Glomerular visceral epithelial cell (primary cell): ENCODE measurements around the gene DOHH.

ENCODE experiments used
- DNase-seq: peaks from one replicate; pipeline ENCODE4 v3.0.0-alpha.2; 2016; ENCODE audit errors: extremely low spot score

The DOHH gene, protein sequence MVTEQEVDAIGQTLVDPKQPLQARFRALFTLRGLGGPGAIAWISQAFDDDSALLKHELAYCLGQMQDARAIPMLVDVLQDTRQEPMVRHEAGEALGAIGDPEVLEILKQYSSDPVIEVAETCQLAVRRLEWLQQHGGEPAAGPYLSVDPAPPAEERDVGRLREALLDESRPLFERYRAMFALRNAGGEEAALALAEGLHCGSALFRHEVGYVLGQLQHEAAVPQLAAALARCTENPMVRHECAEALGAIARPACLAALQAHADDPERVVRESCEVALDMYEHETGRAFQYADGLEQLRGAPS

GRCh38 chr19:3500429-3501101, at the start of gene DOHH:
Gene DOHH, minus strand, starts transcription at chr19:3500674. Its CDS starts 3,860 bp downstream, at chr19:3496814.
- DNase-seq, result peak; percentile 97

GRCh38 chr19:3549816-3550215, 49.3 kb upstream of the DOHH start:
- no peak for DNase-seq

GRCh38 chr19:3548606-3549005, 48.1 kb upstream of the DOHH start:
- no peak for DNase-seq

GRCh38 chr19:3547767-3548282, 47.4 kb upstream of the DOHH start:
- no peak for DNase-seq

DNA sequence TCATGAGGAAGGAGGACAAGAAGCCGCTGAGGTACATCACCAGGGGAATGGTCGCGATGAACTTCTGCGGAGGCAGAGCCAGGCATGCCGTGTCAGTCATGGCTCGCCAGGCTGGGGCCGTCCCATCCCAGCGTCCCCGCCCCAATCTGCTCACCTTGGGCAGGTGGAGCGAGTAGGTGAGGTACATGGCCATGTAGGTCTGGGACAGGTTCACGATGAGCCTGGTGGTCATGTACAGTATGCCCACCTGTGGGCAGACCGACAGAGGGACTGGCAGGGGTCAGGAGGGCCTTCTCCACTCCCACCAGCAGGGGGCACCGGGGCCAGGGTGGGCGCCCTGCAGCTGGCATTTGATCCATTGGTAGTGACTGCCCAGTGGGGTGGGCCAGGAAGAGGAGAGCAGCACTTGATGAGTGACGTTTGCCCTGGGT, 46.8 kb upstream of the DOHH start:
- DNase-seq, result no peak

DNA sequence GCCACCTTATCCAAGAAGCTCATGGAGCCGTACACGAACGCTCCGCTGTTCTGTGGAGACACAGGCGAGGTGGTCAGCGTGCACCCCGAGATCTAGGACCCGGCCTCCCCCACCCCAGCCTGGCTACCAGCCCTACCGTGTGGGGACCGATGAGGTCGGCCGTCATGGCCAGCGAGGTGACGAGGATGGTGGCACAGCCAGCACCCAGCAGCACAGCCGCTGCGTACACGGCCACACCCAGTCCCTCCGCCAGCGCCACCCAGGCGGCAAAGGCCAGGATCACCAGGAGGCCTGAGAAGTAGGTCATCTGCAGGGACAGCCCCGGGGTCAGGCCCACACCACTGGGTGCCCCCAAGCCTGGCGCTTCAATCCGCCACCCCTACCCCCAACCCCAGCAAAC, 45.6 kb upstream of the DOHH start:
- DNase-seq, result no peak

- DNase-seq, result no peak
Observed at GRCh38 chr19:3545669-3546034, 45.2 kb upstream of the DOHH start.

DNA sequence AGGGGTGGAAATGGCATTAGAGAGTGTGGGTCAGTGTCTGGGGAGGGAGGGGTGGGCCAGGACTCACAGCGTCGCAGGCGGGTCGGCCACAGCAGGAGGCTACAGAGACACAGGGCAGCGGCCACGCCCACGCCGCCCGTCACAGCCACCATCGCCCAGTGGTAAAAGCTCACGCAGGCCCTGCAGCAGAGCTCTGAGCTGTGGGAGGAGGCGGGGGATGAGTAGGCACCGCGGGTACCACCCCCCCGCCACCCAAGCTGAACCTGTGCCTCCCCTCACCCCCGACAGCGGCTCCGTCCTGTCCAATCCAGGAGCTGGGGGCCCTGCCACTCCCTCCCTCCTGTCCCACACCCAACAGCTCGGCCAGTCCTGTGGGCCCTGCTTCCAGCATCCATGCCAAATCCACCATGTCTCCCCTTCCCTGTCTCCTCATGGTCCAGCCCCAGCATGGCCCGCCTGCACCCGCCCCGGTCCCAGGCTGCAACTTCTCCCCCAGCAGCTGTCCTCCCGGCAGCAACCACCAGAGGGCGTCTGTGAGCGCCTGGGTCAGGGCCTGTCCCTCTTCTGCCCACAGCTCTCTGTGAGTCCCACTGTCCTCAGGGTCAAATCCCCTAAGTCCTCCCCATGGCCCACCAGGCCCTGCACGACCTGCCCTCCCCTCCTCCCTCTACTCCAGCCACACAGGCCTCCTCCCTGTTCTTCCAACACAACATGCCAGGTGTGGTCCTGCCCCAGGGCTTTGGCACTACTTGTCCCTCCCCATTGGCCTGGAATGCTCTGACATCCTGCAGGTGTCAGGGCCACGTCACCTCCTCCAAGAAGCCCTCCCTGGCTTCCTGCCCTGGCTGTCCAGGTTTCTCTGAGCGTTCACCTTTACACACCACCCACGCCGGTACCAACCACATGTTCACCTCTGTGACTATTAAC, 44.5 kb upstream of the DOHH start:
- peak; percentile 72 for DNase-seq

GRCh38 chr19:3544058-3544376, 43.5 kb upstream of the DOHH start:
- no peak for DNase-seq

DNA sequence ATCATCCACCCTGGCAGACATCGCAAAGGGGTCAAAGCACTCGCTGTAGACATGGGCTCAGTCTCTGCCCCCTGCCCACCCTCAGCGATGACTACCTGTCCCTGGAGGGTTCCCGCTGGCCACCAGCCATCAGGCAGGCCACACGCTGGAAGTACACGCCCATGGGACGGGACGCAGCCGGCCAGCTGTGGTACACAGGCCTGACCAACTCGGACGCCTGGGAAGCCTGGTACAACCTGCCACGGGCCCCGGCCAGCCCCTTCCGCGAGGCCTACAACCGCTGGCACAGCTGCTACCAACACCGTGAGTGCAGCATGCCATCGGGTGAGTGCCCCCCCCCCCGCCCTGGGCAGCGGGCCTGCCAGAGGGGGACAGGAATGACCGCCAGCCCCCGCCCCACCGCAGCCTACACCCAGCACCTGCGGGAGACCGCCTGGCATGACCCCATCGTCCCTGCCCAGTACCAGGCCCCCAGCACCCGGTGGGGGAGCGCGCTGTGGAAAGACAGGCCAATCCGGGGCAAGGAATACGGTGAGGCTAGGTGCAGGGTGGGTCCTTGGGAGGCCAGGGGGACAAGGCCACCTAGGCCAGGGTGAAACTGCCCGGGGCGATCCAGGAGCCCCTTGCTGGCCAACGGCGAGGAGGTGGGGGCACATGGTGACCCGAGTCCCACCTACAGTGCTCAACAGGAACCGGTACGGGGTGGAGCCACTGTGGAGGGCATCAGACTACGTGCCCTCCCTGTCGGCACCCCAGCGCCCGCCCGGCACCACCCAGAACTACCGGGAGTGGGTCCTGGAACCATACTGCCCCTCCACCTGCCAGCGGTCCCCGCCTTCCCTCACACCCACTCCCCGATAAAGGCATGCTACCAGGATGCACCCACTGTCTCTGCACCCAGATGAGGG, 42.9 kb upstream of the DOHH start:
- DNase-seq, result no peak

GRCh38 chr19:3539756-3540118, 39.3 kb upstream of the DOHH start:
- DNase-seq, result no peak

DNA sequence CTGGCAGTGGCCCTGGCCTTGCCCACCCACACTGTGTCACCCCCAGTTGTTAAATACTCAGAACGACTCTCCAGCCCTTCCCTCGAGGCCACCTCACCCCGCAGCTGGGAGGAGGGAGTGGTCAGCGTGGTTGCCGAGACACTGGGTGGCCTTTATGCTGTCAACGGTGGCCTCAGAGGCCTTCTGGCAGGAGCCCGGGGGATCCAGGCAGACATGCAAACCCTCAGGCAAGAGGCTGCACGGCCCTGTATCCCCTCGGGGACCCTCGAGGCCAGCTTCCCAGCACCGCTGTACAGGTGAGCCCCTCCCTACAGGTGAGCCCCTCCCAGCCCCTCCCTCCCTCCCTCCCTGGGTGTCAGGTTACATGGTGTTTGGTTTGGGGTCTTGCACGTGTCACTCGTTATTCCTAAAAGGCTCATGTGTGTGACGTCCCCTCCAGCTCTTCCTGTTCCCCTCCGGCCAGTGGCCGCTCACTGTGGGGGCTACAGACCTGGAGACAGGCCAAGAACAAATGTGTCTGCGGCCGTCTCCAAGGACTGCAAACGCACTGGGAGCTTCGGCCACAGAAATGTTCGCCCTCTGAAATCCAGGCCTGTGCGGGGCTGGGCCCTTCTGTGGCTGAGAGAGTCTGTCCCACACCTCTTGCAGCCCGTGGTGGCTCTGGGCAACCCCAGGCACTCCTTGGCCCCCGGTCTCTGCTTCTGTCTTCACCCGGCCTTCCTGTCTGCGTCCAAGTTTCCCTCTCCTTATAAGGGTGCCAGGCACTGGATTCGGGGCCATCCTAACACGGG, 38.7 kb upstream of the DOHH start, which contains the start of gene TEKTIP1:
TSS of gene TEKTIP1 (plus strand) at position 210 of the 791 bp plus-strand sequence. CDS start at position 214, 4 bp downstream.
- DNase-seq, result no peak

DNA sequence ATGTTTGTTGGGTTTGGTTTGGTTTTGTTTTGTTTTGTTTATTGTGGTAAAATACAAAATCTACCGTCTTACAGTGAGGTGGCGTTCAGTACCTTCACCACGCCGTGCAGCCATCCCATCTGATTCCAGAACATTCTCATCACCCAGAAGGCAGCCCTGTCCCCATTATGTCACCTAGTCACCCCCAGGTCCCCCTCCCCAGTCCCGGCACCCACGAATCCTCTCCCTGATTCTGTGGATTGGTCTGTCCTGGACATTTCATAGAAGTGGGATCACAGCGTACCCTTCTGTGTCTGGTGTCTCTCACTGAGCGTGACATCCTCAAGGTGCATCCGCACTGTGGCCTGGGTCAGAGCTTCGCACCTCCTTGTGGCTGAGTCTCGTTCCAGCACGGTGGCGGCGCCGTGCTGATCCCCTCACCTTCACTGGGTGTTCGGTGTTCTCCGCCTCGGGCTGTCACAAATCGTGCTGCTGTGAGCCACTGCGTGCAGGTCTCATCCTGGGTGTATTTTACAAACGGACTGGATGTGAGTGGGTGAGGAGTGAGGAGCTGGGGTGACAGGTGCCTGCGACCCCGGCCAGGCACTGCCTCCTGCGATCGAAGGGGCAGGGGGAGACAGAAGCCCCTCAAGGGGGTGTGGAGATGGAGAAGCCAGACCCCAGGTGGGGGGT, 37.9 kb upstream of the DOHH start:
- DNase-seq, result no peak

- no peak for DNase-seq
Observed at GRCh38 chr19:3537438-3538240, 37.2 kb upstream of the DOHH start.

- DNase-seq, result no peak
Observed at GRCh38 chr19:3537101-3537437, 36.6 kb upstream of the DOHH start.

GRCh38 chr19:3536429-3537100, 36.1 kb upstream of the DOHH start:
- DNase-seq, result no peak

GRCh38 chr19:3535981-3536380, 35.5 kb upstream of the DOHH start:
- DNase-seq, result no peak

DNA sequence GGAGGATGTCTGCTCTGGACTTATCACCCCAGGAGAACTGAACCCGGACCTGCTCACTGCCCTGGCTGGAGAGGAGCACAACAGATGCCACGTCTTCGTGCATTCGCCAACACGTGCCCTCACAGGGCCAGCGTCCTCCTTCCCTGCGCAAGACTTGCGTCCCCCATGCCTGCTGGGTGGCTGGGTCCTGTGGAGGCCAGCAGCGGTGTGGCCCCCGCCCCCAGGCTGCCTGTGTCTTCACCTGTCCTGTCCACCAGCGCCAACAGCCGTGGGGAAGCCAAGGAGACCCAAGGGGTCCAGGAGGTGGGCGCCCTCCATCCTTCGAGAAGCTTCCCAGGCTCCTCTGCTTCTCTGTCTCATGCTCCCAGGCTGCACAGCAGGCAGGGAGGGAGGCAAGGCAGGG, 35.1 kb upstream of the DOHH start:
- no peak for DNase-seq

DNA sequence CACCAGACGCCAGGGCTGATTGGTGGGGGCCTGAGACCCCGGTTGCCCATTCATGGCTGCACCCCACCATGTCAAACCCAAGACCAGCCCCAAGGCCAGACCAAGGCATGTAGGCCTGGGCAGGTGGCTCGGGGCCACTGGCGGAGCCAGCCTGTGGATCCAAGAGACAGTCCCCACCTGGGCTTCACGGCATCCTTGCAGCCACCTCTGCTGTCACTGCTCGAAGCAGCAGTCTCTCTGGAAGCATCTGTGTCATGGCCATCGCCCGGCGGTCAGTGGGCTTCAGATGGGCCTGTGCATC, 34.7 kb upstream of the DOHH start:
- no peak for DNase-seq
